Upper lobe of left lung (tissue), 6 donors: ENCODE data around the gene USP47. TPM values are rescaled to one million over a fixed set of nuclear protein-coding genes. Genes with fewer than 3 reads are reported as not detected.
"Not testable (repeated sequence)": the region's sequence is repeated elsewhere in the genome, so short reads cannot be mapped to it uniquely, and the experiment has no call there.

Experiments used
- ATAC-seq, 2 donors: fragments of 200-7000 bp; cut with Tn5 transposase; one replicate each; pipeline ENCODE4 v1.9.1; 2022; ENCODE audit warnings: mild to moderate bottlenecking in 2 of 2, moderate library complexity in 2 of 2; ENCODE audit not compliant: low FRiP score in 2 of 2
- DNase-seq, 2 donors: peaks; one replicate each; pipeline ENCODE4 v3.0.0-alpha.2; 2019 to 2020
- H3K27ac ChIP-seq, 4 donors: fragments of 200-600 bp; sonication (generic); one replicate each; pipeline ENCODE4 v1.5.1; 2016 to 2019
- H3K27me3 ChIP-seq, 4 donors: fragments of 200-600 bp; sonication (generic); one replicate each; pipeline ENCODE4 v1.5.1; 2017 to 2019
- H3K36me3 ChIP-seq, 4 donors: fragments of 200-600 bp; sonication (generic); one replicate each; pipeline ENCODE4 v1.5.1; 2016 to 2019
- H3K4me1 ChIP-seq, 4 donors: fragments of 200-600 bp; sonication (generic); one replicate each; pipeline ENCODE4 v1.5.1; 2018 to 2019
- H3K4me3 ChIP-seq, 4 donors: fragments of 200-600 bp; sonication (generic); one replicate each; pipeline ENCODE4 v1.5.1; 2017 to 2019; ENCODE audit warnings: mild to moderate bottlenecking in 2 of 4, moderate library complexity in 1 of 4
- H3K9me3 ChIP-seq, 4 donors: fragments of 200-600 bp; sonication (generic); one replicate each; pipeline ENCODE4 v1.5.1; 2018 to 2019
- EP300 ChIP-seq, 4 donors: sonication (generic); formaldehyde crosslinking; IDR thresholded peaks; one replicate each; pipeline ENCODE4 v1.5.1; 2017; ENCODE audit warnings: antibody characterized with exemption in 4 of 4, control low read depth in 2 of 4
- POLR2A ChIP-seq, 4 donors: fragments of 450-650 bp; IDR thresholded peaks; one replicate each; pipeline ENCODE4 v1.5.1; 2016 to 2017; ENCODE audit warnings: antibody characterized with exemption in 4 of 4, mild to moderate bottlenecking in 2 of 4
- POLR2AphosphoS5 ChIP-seq, 2 donors: sonication (generic); formaldehyde crosslinking; IDR thresholded peaks; one replicate each; pipeline ENCODE4 v1.5.1; 2017; ENCODE audit warnings: antibody characterized with exemption in 2 of 2
- WGBS, 2 donors: methylation state at CpG; one replicate each; pipeline ENCODE4 v1.1.5; 2017 to 2018; 5-methylcytosine and 5-hydroxymethylcytosine counted together
- total RNA-seq, 6 donors: library from RNA; depleted of rRNA in 4 of 6; stranded (reverse); fragments of >200 nt in 4 of 6; gene quantifications; one replicate each; pipeline versions ENCODE4 v1.1.0 to v1.2.1, GENCODE V29; 2016 to 2021
- TF ChIP-seq, protein P1 (sequence below), 6 experiments: fragments of 450-650 bp in 4 of 6; fragments of 200-600 bp in 2 of 6; sonication (generic) in 2 of 6; IDR thresholded peaks; one replicate each; pipeline ENCODE4 v1.5.1; 2016 to 2019; ENCODE audit warnings: antibody characterized with exemption in 6 of 6
- donor health status: DM: no; HTN: no; CAD: no; lungs with moderate emphysema.
- donor health status: DM: no; HTN: yes; CAD: no; lungs with severe emphysema.

USP47 gene
- total RNA-seq, 6 donors from 2014 or later, result 32.4 to 132 (median 79.0) TPM

DNA sequence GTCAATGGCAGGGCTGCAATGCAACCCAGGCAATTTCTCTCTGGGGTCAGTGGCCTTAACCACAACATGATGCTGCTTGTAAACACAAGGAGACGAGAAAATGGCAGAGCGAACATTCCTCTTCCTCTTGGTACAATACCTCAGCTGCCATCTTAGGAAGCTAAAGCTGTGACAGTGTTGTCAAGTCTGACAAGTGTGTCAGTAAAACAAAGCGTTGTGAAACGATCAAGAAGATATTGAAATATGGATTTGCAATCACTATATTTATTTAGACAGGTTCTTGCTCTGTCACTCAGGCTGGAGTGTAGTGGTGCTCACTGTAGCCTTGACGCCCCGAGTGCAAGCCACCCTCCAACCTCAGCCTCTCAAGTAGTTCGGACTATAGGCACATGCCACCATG is 14.5 kb upstream of the USP47 start:
- no peaks in the 10 kb centered on the region for H3K9me3 ChIP-seq
- DNase-seq (no peak), ATAC-seq (no peak)
- H3K4me3 ChIP-seq, result no peak overlapping the region
- H3K4me1 ChIP-seq, result no peaks in the 10 kb centered on the region
- WGBS, 2 donors, result 77 to 88% methylated on average over 7 of the region's 7 CpGs
- H3K27me3 ChIP-seq, result no peaks in the 10 kb centered on the region
- H3K36me3 ChIP-seq, result no peaks in the 10 kb centered on the region
- H3K27ac ChIP-seq, result no peak overlapping the region
- no peak for TF ChIP-seq EP300 (IDR thresholded peaks at IDR 0.05)
- no peak for TF ChIP-seq POLR2A (IDR thresholded peaks at IDR 0.05)
- TF ChIP-seq, protein P1, sequence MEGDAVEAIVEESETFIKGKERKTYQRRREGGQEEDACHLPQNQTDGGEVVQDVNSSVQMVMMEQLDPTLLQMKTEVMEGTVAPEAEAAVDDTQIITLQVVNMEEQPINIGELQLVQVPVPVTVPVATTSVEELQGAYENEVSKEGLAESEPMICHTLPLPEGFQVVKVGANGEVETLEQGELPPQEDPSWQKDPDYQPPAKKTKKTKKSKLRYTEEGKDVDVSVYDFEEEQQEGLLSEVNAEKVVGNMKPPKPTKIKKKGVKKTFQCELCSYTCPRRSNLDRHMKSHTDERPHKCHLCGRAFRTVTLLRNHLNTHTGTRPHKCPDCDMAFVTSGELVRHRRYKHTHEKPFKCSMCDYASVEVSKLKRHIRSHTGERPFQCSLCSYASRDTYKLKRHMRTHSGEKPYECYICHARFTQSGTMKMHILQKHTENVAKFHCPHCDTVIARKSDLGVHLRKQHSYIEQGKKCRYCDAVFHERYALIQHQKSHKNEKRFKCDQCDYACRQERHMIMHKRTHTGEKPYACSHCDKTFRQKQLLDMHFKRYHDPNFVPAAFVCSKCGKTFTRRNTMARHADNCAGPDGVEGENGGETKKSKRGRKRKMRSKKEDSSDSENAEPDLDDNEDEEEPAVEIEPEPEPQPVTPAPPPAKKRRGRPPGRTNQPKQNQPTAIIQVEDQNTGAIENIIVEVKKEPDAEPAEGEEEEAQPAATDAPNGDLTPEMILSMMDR (IDR thresholded peaks at IDR 0.05), result no peak
- TF ChIP-seq POLR2AphosphoS5 (IDR thresholded peaks at IDR 0.05), result no peak

DNA sequence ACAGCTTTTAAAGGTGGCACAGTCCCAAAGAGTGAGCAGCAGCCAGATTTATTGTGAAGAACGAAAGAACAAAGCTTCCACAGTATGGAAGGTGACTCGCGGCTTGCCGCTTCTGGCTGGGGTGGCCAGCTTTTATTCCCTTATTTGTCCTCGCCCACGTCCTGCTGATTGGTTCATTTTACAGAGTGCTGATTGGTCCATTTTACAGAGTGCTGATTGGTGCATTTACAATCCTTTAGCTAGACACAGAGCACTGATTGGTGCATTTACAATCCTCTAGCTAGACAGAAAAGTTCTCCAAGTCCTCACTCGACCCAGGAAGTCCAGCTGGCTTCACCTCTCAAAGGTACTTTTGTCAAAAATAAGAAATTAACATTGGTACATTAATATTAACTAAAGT is 10.4 kb upstream of the USP47 start:
- ATAC-seq, H3K4me3 ChIP-seq, H3K36me3 ChIP-seq, H3K4me1 ChIP-seq, DNase-seq, H3K9me3 ChIP-seq, H3K27me3 ChIP-seq, H3K27ac ChIP-seq: not testable (repeated sequence)
- 85 to 88% methylated on average over 7 of the region's 7 CpGs for WGBS, 2 donors

DNA sequence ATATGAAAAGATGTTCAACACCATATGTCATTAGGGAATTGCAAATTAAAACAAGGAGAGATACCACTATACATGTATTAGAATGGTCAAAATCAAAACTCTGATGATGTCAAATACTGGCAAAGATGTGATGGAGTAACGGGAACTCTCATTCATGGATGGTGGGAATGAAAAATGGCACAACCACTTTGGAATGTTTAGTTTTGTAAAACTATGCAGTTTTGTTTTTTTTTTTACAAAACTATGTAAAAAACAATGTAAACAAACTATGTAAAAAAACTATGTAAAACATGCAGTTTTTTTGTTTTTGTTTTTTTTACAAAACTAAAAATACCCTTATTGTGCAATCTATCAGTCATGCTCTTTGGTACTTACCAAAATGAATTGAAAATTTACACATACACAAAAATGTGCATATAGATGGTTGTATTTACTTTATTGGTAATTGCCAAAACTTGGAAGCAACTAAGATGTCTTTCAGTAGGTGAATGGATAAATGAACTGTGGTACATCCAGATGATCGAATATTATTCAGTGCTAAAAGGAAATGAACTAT is 5.0 kb upstream of the USP47 start:
- Histone ChIP-seq H3K36me3 (no peaks in the 10 kb centered on the region), H3K27ac (no peak overlapping the region), H3K4me1 (peaks cover 0 to 5% (median 2%) of the 10 kb centered on the region in 4 donors), H3K9me3 (no peaks in the 10 kb centered on the region), H3K4me3 (no peak overlapping the region), H3K27me3 (no peaks in the 10 kb centered on the region)
- DNase-seq, result no peak
- 84 to 86% methylated on average over 2 of the region's 2 CpGs for WGBS, 2 donors
- no peak for TF ChIP-seq POLR2AphosphoS5 (IDR thresholded peaks at IDR 0.05)
- TF ChIP-seq, protein P1 (IDR thresholded peaks at IDR 0.05), result no peak
- no peak for TF ChIP-seq EP300 (IDR thresholded peaks at IDR 0.05)
- no peak for TF ChIP-seq POLR2A (IDR thresholded peaks at IDR 0.05)
- ATAC-seq, result no peak

DNA sequence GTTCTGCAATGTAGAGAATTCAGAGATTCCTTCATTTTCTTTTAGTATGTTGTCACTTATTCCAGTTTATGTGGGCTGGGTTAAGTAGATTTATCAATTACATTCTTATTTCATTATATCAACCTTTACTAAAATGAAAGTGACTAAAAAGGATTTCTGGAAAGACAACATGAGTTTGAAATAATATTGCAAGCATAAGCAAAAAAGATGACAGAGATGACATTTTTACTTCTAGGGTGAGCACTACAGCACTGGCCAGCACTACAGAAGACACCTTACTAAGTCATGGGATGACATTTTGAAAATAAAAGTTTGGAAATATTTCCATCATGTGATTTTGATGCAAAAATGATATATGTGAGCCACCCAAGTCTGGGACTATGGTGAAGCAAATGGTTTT is 2.1 kb upstream of the USP47 start:
- Histone ChIP-seq H3K4me1 (peaks cover 12 to 20% (median 18%) of the 10 kb centered on the region in 4 donors), H3K27ac (no peak overlapping the region), H3K36me3 (no peaks in the 10 kb centered on the region), H3K4me3 (no peak overlapping the region), H3K9me3 (no peaks in the 10 kb centered on the region), H3K27me3 (no peaks in the 10 kb centered on the region)
- no peak for DNase-seq
- no peak for TF ChIP-seq POLR2A (IDR thresholded peaks at IDR 0.05)
- TF ChIP-seq POLR2AphosphoS5 (IDR thresholded peaks at IDR 0.05), result no peak
- TF ChIP-seq, protein P1 (IDR thresholded peaks at IDR 0.05), result no peak
- TF ChIP-seq EP300 (IDR thresholded peaks at IDR 0.05), result no peak
- ATAC-seq, result no peak

DNA sequence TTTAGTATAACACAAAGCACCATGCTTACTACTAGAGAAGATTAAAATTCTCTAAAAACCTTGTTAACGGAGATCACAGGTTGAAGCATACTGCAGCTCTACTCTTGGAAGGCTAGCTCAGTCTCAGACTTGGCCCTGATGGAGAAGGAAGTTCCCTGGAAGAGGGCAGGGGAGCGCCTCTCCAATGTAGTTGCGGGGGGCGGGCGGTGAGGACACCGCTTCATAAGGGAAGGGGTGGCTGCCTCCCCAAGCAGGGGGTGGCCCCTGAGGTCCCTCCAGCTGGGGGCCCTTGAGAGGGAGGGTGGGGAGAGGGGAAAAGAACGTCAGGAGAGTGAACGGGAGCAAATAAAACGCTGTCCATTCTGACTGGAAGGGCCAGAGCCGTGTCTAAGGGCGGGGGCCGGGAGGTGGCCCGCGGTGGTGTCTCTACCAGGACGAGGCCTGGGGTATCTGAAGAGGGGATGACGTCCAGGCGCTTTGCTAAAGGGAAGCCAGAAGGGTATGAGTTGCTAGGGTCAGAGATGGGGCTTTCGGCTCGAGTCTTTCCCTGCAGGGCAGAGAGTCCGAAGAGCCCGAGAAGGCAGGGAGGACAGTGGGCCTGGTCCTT is 553 bp upstream of the USP47 start:
- Histone ChIP-seq H3K9me3 (no peaks in the 10 kb centered on the region), H3K4me3 (peak overlapping the region; percentile 62 to 86 (median 65)), H3K27me3 (no peaks in the 10 kb centered on the region), H3K4me1 (peaks cover 25 to 35% (median 32%) of the 10 kb centered on the region in 4 donors), H3K36me3 (no peaks in the 10 kb centered on the region), H3K27ac (peak overlapping the region; percentile 95 to 100 (median 98))
- ATAC-seq (peak; percentile 83 to 87), DNase-seq (peak; percentile 55 to 86)
- 5 to 8% methylated on average over 19 to 20 of the region's 21 CpGs for WGBS, 2 donors
- TF ChIP-seq POLR2AphosphoS5 (IDR thresholded peaks at IDR 0.05), result peak in 1 of 2 donors; percentile 55
- TF ChIP-seq POLR2A (IDR thresholded peaks at IDR 0.05), result no peak
- TF ChIP-seq EP300 (IDR thresholded peaks at IDR 0.05), result no peak
- TF ChIP-seq, protein P1 (IDR thresholded peaks at IDR 0.05), result peak in 1 of 6 experiments; percentile 37
